ENCODE results near the gene SORBS1.

GRCh38 chr10:95501203-95502094, 59.7 kb downstream of the SORBS1 start:
- TF ChIP-seq, protein P1, sequence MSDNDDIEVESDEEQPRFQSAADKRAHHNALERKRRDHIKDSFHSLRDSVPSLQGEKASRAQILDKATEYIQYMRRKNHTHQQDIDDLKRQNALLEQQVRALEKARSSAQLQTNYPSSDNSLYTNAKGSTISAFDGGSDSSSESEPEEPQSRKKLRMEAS (IDR thresholded peaks at IDR 0.05), result no peak
- no peak for TF ChIP-seq EP300 (IDR thresholded peaks at IDR 0.05; ENCODE audit: borderline replicate concordance)
- no peak for TF ChIP-seq YY1 (IDR thresholded peaks at IDR 0.05; ENCODE audit: low read depth)
- no peak for TF ChIP-seq CREB1 (IDR thresholded peaks at IDR 0.05; ENCODE audit: low read depth)
- no peak for TF ChIP-seq RAD21 (IDR thresholded peaks at IDR 0.05; ENCODE audit: low read depth)

Data from Ishikawa (cell line).